Measurements from ENCODE around the gene EIF3A.
"Not testable (repeated sequence)": the region's sequence is repeated elsewhere in the genome, so short reads cannot be mapped to it uniquely, and the experiment has no call there.

Gene EIF3A

DNA sequence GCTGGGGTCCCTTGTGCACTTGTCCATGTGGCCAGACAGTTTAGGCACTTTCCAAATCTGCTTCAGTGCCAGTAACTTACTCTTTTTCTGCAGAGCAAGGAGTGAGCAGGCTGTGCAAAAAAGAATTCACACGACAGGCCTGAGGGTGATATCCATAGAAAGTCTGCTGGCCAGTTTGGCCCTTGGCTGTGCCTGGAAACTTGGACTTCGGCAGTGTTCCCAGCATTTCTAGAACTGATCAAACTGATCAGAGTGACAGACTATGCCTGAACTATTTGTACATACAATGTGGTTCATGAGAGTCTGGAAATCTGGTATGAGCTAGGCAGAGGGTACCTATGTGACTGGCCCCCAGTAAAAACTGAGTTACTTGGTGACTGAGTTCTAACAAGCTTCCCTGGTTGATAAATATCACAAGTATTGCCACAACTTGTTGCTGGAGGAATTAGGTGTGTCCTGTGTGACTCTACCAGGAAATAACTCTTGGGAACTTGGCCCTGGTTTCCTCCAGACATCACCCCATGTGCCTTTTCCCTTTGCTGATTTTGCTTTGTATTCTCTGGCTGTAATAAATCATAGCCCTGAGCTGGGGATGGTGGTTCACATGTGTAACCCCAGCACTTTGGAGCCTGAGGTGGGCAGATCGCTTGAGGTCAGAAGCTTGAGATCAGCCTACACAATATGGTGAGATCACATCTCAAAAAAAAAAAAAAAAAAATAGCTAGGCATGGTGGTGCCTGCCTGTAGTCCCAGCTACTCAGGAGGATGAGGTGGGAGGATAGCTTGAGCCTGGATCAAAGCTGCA, 20.0 kb upstream of the EIF3A start:
- DNase-seq (ENCODE audit: low read depth in 2 of 2) = no peak

DNA sequence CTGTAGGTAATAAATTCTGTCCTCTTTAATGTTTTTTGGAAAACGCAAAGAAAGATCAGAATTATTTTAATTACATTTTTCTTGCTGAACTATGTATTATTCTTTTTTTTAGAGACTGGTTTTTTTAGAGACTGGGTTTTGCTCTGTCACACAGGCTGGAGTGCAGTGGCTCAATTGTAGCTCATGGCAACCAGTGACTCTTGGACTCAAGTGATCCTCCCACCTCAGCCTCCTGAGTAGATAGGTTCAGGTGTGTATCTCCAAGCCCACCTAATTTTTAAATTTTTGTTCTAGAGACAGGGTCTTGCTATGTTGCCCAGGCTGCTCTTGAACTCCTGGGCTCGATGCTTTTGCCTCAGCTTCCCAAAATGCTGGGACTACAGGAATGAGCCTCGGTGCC, 18.0 kb upstream of the EIF3A start:
- no peak for DNase-seq (ENCODE audit: low read depth in 2 of 2)

DNA sequence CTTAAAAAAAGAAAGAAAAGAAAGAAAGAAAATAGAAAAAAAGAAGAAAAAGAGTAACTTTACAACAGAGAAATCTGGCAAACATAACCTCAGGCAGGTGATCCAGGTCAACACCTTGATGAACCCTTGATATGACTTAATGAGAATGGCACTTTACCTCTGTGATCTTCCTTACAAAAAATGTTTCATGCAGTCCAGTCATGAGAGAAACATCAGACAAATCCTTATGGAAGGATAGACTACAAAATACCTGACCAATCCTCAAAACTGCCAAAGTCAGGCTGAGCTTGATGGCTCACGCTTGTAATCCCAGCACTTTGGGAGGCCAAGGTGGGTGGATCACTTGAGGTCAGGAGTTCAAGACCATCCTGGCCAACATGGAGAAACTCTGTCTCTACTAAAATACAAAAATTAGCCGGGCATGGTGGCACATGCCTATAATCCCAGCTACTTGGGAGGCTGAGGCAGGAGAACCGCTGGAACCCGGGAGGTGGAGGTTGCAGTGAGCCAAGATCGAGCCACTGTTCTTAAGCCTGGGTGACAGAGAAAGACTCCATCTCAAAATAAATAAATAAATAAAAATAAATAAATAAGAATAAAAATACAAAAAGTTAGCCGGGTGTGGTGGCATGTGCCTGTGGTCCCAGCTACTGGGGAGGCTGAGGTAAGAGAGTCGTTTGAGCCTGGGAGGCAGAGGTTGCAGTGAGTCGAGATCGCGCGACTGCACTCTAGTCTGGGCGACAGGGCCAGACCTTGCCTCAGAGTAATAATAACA, 16.2 kb upstream of the EIF3A start:
- DNase-seq (ENCODE audit: low read depth in 2 of 2) = not testable (repeated sequence)

DNA sequence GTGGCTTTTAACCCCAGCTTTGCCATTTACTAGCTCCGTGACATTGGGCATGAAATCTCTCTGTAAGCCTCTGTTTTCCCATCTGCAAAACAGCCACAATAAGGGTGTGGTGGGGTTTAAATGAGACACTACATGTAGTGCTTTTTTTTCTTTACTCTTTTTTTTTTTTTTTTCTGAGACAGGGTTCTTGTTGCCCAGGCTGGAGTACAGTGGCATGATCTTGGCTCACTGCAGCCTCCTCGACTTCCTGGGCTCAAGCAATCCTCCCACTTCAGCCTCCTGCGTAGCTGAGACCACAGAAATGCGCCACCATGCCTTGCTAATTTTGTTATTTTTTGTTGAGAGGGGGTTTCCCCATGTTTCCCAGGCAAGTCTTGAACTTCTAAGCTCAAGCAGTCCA, 15.0 kb upstream of the EIF3A start:
- DNase-seq (ENCODE audit: low read depth in 2 of 2) = no peak

DNA sequence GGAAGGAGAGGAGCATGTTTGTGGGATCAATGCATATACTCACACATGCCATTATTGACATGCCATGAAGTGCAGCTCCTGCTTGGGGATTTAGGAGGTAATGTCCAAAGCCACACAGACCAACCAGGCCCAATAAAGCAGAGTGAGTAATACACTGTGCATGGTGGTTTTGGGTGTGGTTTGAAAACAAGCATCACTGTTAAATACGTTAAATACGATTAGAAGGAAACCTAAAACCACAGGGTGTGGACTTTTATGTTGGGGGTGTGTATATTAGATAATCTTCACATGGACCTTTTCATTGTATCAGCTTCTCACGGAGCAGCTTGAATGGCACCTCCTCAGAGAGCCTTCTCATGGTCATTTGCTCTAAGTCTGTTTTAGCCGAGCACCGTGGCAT, 10.4 kb upstream of the EIF3A start:
- no peak for DNase-seq (ENCODE audit: low read depth in 2 of 2)

DNA sequence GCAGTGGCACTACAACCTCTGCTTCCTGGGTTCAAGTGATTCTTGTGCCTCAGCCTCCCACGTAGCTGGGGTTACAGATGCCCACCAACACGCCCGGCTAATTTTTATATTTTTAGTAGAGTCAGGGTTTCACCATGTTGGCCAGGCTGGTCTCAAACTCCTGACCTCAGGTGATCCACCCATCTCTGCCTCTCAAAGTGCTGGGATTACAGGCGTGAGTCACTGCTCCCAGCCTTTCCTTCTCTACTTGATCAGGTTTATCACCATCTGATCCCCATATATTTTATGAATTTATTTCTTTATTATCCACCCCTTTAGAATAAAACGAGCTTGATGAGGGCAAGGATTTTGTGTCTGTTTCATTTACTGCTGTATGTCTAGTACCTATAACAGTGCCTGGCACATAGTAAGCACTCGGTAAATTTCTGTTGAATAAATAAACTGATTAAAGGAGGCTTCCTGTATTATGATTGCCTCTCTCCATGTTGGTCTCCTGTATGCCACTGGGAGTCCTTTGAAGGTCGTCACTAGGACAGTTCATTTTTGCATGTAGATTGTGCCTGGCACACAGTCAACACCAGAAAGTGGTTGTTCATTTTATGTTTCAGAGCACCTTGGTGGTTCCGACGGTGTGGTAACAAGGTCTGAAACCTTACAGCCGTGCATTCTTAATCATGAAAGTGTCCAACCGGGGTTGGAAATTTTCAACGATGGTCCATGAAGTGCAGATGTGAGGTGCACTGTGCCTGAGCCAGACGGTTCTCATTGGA, 9.6 kb upstream of the EIF3A start:
- no peak for DNase-seq (ENCODE audit: low read depth in 2 of 2)

DNA sequence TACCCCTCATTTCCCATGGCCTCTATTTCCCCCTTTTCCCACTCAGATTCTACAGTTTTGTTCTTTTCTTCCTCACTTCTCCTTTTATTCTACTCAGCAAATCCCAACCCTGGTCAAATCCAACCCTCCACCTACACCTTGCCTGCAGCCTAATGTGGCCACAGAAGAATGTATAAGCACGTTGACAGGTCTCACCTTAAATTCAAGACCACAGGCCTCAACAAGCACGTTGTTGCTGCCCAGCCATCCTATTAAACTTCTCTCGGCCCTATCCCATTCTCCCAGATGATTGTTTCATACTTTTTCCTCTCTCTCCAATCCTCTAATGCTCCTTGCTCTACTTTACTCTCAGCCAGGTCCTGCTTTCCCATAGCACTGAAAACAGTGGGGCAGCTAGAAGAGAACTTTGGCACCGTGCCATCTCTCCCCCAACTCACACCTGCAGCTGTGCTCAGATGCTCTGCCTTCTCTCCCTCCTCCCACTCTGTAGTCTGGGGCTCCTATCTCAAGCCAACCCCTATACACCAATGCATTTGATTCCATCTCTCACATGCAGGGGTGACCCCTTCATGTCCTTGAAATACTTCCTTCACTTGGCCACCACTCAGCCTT, 6.8 kb upstream of the EIF3A start:
- no peak for DNase-seq (ENCODE audit: low read depth in 2 of 2)

DNA sequence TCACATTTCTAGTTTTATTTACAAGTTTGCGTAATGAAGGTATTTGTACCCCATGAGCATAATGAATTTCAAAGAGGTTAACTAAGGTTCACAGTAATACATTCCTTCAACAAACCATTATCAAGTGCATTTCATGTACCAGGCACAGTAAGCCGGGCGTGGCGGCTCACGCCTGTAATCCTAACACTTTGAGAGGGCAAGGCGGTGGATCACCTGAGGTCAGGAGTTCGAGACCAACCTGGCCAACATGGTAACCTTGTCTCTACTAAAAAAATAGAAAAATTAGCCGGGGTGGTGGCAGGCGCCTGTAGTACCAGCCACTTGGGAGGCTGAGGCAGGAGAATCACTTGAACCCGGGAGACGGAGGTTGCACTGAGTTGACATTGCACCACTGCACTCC, 4.3 kb upstream of the EIF3A start:
- no peak for DNase-seq (ENCODE audit: low read depth in 2 of 2)

DNA sequence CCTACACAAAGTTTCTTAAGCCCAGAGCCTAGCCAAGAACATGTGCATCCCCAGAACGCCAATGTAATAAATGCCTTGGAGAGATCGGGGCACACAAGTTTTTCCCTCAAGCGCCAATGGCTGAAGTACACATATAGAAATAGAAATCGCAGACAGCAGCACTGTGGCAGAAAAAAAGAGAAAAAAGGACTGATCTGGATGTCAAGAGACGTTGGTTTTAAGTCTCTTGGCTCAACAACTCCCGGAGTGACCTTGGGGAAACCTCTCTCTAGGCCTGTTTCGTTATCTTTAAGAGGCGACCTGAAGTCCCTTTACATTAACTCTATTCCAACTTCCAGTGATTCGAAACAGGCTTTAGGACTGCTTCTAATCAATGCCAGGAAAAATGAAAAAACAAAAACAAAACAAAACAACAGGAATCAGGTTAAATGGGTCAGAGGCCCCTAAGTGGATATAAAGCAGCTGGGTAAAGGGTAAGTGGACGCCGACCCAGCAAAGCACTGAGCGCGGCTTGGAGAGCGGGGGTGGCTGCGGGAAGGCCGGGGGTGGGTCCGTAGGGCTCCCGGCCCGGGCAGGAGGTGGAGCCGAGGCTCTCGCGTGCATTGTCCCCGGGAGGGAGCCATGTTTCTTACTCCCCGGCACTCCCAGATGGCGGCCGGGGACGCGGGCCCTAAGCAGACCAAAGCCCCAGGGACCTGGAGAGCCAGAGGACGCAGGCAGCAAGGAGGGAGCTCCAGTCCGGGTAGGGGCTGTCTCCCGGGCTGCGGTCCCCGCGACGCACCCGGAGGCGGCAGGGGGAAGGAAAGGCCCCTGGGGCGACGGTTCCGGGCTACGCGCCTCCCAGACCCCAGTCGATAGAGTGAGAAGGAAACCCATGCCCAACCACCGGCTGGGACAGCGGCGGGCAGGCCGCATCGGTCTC, 757 bp downstream of the EIF3A start:
- DNase-seq (ENCODE audit: low read depth in 2 of 2) = no peak

DNA sequence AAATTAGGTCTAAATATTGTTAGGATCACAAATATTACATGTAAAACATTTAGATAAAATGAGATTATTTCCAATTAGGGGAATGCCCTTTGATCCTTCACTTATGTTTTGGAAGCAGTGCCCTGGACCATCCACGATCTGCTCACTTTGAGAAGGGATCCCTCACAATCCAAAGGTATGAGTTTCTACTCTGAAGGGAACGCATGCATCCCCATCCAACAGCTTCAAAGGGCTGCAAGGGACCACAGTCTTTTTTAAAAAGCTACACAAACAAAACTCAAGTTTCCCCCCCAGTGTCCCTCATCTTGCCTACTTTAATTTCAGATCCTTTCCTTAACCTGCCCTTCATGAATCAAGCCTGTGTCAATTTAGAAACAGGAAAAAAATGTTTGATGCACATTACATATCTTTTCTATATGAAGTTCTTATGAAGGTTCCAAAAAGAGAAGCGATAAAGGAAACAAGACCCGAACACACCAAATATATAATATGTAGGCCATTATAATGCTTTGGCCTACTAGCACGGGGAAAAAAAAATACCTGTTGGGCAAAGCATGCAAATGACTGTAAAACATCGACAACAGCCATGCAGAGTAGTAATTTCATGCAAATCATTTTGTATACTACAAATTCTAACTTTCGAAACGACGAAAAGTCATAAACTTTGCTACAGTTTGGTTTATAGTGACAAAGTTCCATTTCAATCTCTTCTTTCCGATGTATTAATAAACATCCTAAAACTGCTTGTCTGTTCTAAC, 2.0 kb downstream of the EIF3A start:
- no peak for DNase-seq (ENCODE audit: low read depth in 2 of 2)

DNA sequence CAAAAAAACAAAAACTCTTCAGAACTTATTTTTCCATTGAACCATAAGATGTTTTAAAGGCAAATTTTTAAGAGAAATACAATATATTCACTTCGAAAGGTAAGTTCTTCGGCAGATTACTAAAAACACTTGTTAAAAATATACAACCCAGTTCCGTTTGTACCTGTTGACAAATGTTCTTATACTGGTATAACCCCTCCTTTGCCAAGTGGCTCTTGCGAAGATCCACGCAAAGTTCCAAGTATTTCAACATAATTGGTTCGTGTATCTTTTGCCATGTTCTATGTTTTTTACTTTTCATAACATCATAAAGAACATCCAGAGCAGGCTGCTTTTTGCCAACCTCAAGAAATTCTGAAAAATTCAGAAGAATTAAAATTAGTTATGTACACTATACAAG, 7.0 kb downstream of the EIF3A start:
- DNase-seq (ENCODE audit: low read depth in 2 of 2) = no peak

DNA sequence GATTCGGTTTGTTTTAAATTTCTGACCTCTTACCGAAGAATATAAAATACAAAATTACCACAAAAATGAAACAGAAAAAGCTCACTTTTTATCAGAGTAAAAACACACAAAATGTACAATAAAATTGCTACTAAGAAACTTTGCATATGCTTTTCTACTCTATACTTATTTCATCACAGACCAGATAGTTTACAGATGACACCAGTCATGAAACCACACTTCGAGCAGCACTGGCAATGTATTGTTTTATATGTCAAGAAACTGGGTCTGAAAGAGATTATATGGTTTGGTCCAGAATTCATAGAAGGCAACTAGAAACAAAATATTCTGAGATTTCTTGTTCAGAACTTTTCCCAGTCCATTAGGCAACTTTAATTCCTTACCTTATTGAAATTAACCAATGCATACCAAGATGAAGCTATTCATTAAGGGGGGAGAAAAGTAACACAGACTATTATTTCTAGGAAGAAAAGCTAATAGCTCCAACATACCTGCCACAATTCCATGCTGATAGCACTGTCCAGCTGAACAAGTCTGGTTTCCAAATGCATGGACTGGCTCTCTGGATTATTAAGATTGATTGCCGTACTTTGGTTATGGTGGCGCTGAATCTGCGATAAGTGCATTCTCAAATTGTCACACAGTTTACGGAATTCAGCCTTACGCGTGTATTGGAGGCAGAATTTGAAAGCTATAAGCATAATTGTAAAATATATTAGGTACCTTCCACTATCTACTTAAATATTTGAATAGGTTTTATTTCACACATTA, 10.0 kb downstream of the EIF3A start:
- no peak for DNase-seq (ENCODE audit: low read depth in 2 of 2)

DNA sequence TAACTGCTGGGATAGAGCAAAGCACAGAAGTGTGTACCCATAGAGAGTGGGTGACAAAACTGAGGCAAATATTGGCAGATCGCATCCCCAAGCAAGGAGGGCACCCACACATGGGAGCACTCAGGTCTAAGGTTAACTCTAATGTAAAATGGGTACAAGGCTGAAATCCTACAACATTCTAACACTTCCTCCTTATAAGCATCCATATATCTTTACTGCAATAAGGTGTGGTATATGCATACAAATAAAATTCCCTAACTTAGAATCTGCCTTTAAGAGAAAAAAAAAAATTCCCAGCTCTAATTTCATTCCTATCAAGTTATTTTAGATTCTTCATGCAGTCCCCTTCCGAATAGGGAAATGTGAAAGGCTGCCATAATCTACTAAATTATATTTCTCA, 18.7 kb downstream of the EIF3A start:
- DNase-seq (ENCODE audit: low read depth in 2 of 2) = no peak

DNA sequence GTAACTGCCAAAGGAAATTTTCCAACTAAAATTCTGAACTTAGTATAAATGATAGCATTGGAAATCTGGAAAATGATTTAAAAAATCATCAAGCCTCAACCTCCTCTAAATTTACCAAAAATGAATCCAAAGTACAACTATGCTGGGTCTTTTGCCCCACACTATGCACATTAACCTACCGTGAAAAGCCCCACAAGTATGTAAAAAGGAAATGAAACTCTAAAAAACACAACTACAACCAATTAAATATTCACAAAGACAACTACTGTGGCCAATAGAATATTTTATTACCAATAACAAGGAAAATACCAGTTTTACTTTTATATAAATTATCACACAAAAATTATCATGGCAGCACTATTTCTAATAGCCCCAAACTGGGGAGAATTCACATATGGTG, 19.3 kb downstream of the EIF3A start:
- DNase-seq (ENCODE audit: low read depth in 2 of 2) = no peak

DNA sequence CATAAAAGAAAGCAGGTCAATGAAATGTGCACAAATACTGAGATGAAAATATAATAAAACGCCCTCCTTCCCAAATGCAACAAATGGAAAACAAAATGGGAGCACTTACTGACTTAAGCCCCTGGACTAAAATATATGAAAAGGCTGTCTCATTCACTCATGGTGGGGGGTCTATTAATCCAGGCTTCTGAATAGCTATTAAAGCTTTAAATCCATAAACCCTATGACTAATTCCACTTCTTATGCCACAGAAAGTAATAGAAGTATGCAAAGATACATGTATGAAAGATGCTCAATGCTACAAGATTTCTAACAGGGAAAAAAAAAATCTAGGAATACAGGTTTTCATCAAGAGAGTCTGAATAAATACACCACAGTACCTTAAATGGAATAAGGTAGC, 20.5 kb downstream of the EIF3A start:
- DNase-seq (ENCODE audit: low read depth in 2 of 2) = no peak

DNA sequence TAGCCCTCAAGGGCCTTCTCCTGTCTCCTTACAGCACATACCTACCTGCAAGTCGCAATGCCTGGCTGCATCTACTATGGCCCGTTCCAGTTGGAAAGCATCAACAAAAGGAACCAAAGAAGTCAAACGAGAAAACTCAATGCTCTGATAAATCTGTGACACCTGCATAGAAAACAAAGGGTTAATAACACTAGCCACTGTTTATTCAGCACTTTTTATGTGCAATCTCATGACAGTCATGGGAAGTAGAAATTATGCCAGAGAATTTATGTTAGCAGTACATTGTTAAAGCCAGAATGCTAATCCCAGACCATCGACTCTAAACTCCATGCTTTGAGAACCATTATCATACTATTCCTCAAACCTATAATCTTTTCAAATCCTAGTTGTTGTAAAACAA, 21.1 kb downstream of the EIF3A start:
- no peak for DNase-seq (ENCODE audit: low read depth in 2 of 2)

DNA sequence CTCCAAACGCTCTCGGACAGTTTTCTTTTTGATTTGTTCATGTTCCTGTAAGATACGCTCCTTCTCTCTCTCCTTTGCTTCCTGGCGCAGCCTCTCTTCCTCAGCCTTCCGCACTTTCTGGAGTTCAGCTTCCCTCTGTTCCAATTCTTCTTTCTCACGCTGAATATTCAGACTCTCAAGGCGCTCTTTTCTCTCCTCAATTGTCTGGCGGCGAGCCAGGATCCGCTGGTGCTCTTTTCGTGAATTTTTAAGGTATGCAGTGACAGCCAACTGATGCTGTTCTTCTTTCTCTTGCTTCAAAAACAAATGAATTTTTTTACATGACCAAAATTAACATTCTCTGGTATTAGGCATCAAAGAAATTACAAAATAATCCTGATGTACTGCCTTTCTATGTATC, 22.6 kb downstream of the EIF3A start:
- DNase-seq (ENCODE audit: low read depth in 2 of 2) = no peak

DNA sequence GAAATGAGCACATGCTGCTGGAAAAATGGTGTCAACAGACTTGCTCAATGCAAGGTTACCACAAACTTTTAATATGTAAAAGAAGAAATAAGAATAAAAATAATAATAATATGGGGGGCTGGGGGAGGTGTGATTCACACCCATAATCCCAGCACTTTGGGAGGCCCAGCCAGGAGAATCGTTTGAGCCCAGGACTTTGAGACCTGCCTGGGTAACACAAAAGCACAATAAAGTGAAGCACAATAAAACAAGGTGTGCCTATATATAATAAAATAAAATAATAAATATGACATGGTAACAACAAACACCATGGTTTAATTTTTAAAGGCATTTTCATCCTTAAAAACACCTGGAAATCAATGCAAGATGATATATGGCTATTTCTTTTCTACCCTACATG, 25.1 kb downstream of the EIF3A start:
- DNase-seq (ENCODE audit: low read depth in 2 of 2) = no peak

DNA sequence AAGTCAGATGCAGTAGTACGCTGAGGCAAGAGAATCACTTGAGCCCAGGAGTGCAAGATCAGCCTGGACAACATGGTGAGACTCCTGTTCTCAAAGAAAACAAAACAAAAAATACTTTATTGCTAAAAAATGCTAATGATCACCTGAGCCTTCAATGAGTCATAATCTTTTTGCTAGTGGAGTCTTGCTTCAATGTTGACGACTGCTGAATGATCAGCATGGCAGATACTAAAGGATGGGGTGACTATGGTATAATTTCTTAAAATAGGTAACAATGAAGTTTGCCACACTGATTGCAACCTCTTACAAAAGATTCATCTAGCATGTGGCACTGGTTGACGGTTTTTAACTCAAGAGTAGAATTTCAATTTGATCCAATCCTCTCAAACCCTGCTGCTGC, 28.8 kb downstream of the EIF3A start:
- no peak for DNase-seq (ENCODE audit: low read depth in 2 of 2)

DNA sequence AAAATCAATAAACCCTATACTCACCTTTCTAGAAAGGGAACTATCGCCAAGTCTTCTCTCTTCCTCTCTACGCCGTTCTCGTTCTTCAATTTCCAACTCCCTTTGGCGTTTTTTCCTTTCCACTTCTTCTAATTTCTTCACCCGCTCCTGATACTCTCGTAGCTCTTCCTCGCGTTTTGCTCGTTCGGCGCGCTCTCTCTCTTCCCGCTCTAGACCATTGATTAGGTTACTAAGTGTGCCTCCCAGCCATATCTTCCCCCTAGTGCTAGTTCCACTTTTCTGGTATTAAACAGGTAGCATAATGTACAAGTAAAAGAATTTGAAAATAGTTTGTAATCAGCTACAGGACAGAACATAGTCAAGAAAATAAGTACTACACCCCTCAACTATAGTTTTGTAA, 30.8 kb downstream of the EIF3A start:
- DNase-seq (ENCODE audit: low read depth in 2 of 2) = no peak
